Trophoblast cell (in vitro differentiated cells and primary cell): Measurements from ENCODE around the gene BRSK2.

Experiments used
- DNase-seq, 2 donors: peaks; one replicate each; pipeline ENCODE4 v3.0.0-alpha.2; 2016
- H2AFZ ChIP-seq: 2 replicates; pipeline ENCODE4 v1.6.1; 2013; ENCODE audit warnings: low read length, moderate library complexity, mild to moderate bottlenecking; ENCODE audit not compliant: insufficient read depth, poor library complexity
- H2AK5ac ChIP-seq: 2 replicates; pipeline ENCODE4 v1.6.1; 2013; ENCODE audit warnings: mild to moderate bottlenecking, low read length
- H2BK120ac ChIP-seq: 2 replicates; pipeline ENCODE4 v1.6.1; 2013; ENCODE audit warnings: low read length, mild to moderate bottlenecking, moderate library complexity; ENCODE audit not compliant: insufficient read depth, poor library complexity
- H2BK12ac ChIP-seq: 2 replicates; pipeline ENCODE4 v1.6.1; 2013; ENCODE audit warnings: mild to moderate bottlenecking, low read length, moderate library complexity
- H2BK5ac ChIP-seq: 2 replicates; pipeline ENCODE4 v1.6.1; 2013; ENCODE audit warnings: low read length, low read depth, moderate library complexity, mild to moderate bottlenecking; ENCODE audit not compliant: poor library complexity
- H3K14ac ChIP-seq: 2 replicates; pipeline ENCODE4 v1.6.1; 2013; ENCODE audit warnings: mild to moderate bottlenecking, low read length
- H3K18ac ChIP-seq: 2 replicates; pipeline ENCODE4 v1.6.1; 2013; ENCODE audit warnings: mild to moderate bottlenecking, low read length
- H3K23ac ChIP-seq: 2 replicates; pipeline ENCODE4 v1.6.1; 2013; ENCODE audit warnings: low read length
- H3K27ac ChIP-seq: 2 replicates; pipeline ENCODE4 v1.5.1; 2013; ENCODE audit warnings: low read depth, mild to moderate bottlenecking, inconsistent platforms, low read length, moderate library complexity
- H3K27me3 ChIP-seq: 2 replicates; pipeline ENCODE4 v1.6.1; 2013; ENCODE audit warnings: inconsistent platforms, mild to moderate bottlenecking, low read length, moderate library complexity; ENCODE audit not compliant: insufficient read depth
- H3K36me3 ChIP-seq, 2 experiments: 1 replicate in 1 of 2; 2 replicates in 1 of 2; pipeline ENCODE4 v1.6.1; 2013; ENCODE audit warnings: low read length in 2 of 2, mild to moderate bottlenecking in 2 of 2, moderate library complexity in 1 of 2; ENCODE audit not compliant: insufficient read depth in 2 of 2, control insufficient read depth in 1 of 2
- H3K4ac ChIP-seq: 2 replicates; pipeline ENCODE4 v1.6.1; 2013; ENCODE audit warnings: low read depth, mild to moderate bottlenecking, low read length, moderate library complexity
- H3K4me1 ChIP-seq, 2 experiments: 1 replicate in 1 of 2; 2 replicates in 1 of 2; pipeline ENCODE4 v1.6.1; 2013; ENCODE audit warnings: low read length in 2 of 2, mild to moderate bottlenecking in 2 of 2, moderate library complexity in 1 of 2; ENCODE audit not compliant: insufficient read depth in 2 of 2, control insufficient read depth in 1 of 2
- H3K4me2 ChIP-seq: 2 replicates; pipeline ENCODE4 v1.6.1; 2013; ENCODE audit warnings: inconsistent platforms, mild to moderate bottlenecking, low read length, moderate library complexity
- H3K4me3 ChIP-seq: 2 replicates; pipeline ENCODE4 v1.5.1; 2013; ENCODE audit warnings: mild to moderate bottlenecking, low read depth, low read length, inconsistent platforms
- H3K79me1 ChIP-seq: one replicate; pipeline ENCODE4 v1.6.1; 2013; ENCODE audit warnings: low read length
- H3K79me2 ChIP-seq: 2 replicates; pipeline ENCODE4 v1.6.1; 2013; ENCODE audit warnings: low read length, mild to moderate bottlenecking; ENCODE audit not compliant: control insufficient read depth, insufficient read depth, poor library complexity
- H3K9ac ChIP-seq: 2 replicates; pipeline ENCODE4 v1.6.1; 2013; ENCODE audit warnings: mild to moderate bottlenecking, low read length
- H3K9me3 ChIP-seq: 2 replicates; pipeline ENCODE4 v1.6.1; 2013; ENCODE audit warnings: low read depth, mild to moderate bottlenecking, control low read depth, inconsistent platforms, low read length; ENCODE audit not compliant: insufficient read depth
- H4K12ac ChIP-seq: 2 replicates; pipeline ENCODE4 v1.6.1; 2013; ENCODE audit warnings: low read depth, mild to moderate bottlenecking, low read length, moderate library complexity
- H4K8ac ChIP-seq: 2 replicates; pipeline ENCODE4 v1.6.1; 2013; ENCODE audit warnings: low read depth, mild to moderate bottlenecking, low read length, moderate library complexity
- H4K91ac ChIP-seq: one replicate; pipeline ENCODE4 v1.6.1; 2013; ENCODE audit warnings: low read depth, mild to moderate bottlenecking, low read length, moderate library complexity
- WGBS: extraction: QIAGEN DNeasy Blood & Tissue Kit; methylation state at CpG from one replicate; pipeline ENCODE4 v1.1.7; 2013; ENCODE audit warnings: missing lambda C conversion rate; ENCODE audit not compliant: insufficient read length, insufficient coverage; ENCODE audit errors: extremely low coverage; 5-methylcytosine and 5-hydroxymethylcytosine counted together

BRSK2 gene

DNA sequence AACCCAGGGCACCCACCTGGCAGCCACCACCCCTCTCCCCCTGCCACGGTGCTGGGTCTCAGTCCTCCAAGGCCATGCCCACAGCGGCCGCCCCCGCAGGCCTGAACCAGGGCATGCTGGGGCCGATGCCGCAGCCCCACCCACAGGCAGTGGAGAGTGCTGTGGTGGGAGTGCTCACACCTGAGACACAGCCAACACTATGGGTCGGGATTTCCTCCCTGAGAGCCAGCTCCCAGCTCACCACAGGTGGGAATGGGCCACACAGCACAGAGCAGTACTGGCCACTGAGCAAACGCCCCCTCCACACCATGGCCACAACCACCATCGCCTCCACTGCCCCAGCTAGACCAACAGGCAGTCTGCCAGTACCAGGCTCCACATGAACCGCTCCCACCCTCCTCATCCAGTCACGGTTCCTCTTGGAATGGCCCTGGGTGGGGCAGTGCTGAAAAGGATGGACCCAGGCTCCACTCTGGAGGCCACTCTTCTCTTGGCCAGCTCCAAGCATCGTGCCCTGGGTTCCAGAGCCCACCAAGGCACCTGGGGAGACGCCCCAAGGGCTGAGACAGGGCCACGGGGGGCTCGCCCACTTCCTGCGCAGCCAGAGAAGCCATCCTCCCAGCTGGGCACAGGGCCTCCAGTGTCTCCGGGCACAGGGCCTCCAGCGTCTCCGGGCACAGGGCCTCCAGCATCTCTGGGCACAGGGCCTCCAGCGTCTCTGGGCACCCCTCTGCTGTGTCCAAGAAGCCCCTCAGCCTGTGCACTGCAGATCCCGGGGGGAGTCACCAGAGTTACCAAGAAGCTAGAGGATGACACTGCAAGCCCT lies 82.7 kb downstream of the BRSK2 start:
- Histone ChIP-seq H3K4me1 (no peaks in the 10 kb centered on the region), H3K79me2 (no peaks in the 10 kb centered on the region), H3K23ac (no peak overlapping the region), H2BK5ac (no peak overlapping the region), H3K14ac (no peak overlapping the region), H4K91ac (no peak overlapping the region), H4K8ac (no peak overlapping the region), H3K4ac (no peak overlapping the region), H2BK120ac (no peak overlapping the region), H3K18ac (no peak overlapping the region), H3K36me3 (peaks cover 11 to 32% of the 10 kb centered on the region in 2 experiments), H4K12ac (no peak overlapping the region), H3K27ac (no peak overlapping the region), H3K9me3 (peaks cover 1% of the 10 kb centered on the region), H2BK12ac (no peak overlapping the region), H3K27me3 (no peaks in the 10 kb centered on the region), H2AFZ (no peak overlapping the region), H3K79me1 (no peaks in the 10 kb centered on the region), H2AK5ac (no peak overlapping the region), H3K4me3 (no peak overlapping the region), H3K4me2 (no peak overlapping the region), H3K9ac (no peak overlapping the region)
- no CpG with 5 or more reads among the region's 21 CpGs for WGBS
- DNase-seq, result no peak

DNA sequence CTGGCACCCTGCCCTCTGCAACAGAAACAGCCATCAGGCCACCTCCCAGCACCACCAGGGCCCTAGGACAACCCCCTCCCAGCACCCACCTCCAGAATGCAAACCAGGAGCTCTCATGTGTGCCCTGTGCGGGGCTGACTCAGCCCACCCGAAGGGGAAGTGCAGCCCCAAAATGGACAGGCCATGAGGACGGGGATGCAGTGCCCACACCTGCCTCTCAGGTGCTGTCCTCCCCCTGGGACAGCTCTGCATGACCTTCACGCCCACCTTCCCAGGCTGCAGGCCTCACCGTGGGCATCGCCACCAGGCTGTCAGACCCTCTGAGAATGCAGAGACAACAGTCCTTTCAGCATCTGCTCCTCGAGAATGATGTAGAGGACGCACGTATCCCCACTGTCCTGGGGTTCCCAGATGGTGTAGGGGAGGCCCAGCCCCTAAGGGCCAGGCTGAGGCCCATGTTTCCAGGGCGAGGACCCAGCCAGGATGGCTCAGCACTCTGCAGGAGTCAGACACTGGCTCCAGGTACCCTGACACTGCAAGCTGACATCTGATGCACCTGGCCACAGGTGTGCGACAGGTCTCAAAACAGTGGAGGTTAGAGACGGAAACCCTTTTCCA lies 83.4 kb downstream of the BRSK2 start:
- Histone ChIP-seq H2BK12ac (no peak overlapping the region), H4K91ac (no peak overlapping the region), H3K27me3 (no peaks in the 10 kb centered on the region), H2AFZ (no peak overlapping the region), H3K9me3 (peaks cover 1% of the 10 kb centered on the region), H2BK5ac (no peak overlapping the region), H3K18ac (no peak overlapping the region), H2AK5ac (no peak overlapping the region), H3K4me1 (no peaks in the 10 kb centered on the region), H3K14ac (no peak overlapping the region), H3K79me1 (no peaks in the 10 kb centered on the region), H3K23ac (no peak overlapping the region), H3K4me2 (no peak overlapping the region), H3K4me3 (no peak overlapping the region), H4K8ac (no peak overlapping the region), H3K27ac (no peak overlapping the region), H3K79me2 (no peaks in the 10 kb centered on the region), H2BK120ac (no peak overlapping the region), H3K36me3 (peaks cover 13 to 37% of the 10 kb centered on the region in 2 experiments), H4K12ac (no peak overlapping the region), H3K4ac (no peak overlapping the region), H3K9ac (no peak overlapping the region)
- WGBS, result no CpG with 5 or more reads among the region's 12 CpGs
- DNase-seq, result no peak

DNA sequence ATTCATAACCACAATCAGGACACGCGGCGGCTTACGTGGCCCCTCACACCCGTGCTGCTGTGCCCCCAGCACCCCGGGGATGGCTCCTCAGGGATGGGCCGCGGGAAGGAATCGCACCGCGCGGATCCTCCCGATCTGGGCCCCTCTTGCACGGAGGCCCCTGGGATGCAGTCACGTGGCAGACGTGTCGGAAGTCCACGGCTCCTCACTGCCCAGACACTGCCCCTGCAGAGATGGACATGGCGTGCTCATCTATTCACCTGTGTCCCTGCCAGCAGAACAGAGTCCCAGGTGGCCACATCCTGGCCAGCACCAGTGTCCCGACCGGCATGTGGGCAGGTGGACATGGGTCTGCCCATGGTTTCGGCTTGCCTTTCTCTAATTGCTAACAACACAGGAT lies 84.1 kb downstream of the BRSK2 start:
- Histone ChIP-seq H3K23ac (no peak overlapping the region), H3K4me3 (no peak overlapping the region), H3K27me3 (no peaks in the 10 kb centered on the region), H3K79me1 (no peaks in the 10 kb centered on the region), H3K4ac (no peak overlapping the region), H4K12ac (no peak overlapping the region), H3K36me3 (peaks cover 19 to 43% of the 10 kb centered on the region in 2 experiments), H3K4me1 (no peaks in the 10 kb centered on the region), H4K8ac (no peak overlapping the region), H3K9ac (no peak overlapping the region), H4K91ac (no peak overlapping the region), H2BK120ac (no peak overlapping the region), H3K79me2 (no peaks in the 10 kb centered on the region), H2AFZ (no peak overlapping the region), H3K27ac (no peak overlapping the region), H3K4me2 (no peak overlapping the region), H2AK5ac (no peak overlapping the region), H3K14ac (no peak overlapping the region), H3K9me3 (peaks cover 1% of the 10 kb centered on the region), H2BK5ac (no peak overlapping the region), H3K18ac (no peak overlapping the region), H2BK12ac (no peak overlapping the region)
- DNase-seq, result no peak
- no CpG with 5 or more reads among the region's 22 CpGs for WGBS

DNA sequence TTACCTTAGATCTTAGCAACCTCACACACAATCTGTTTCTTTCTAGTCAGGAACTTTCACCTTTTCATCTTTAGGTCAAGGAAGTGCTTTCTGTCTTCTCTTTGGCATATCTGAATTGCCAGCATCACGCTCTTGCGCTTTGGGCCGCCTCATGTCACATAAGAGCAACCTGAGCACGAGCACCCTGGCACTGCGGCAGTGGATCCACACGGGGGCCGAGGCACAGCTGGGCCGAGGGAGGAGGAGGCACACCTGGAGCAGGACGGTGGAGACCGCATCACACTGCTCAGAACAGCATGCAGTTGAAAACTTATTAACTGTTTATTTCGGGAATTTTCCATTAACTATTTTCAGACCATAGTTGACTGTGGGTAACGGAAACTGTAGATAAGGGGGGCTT lies 86.1 kb downstream of the BRSK2 start:
- no peaks in the 10 kb centered on the region for H3K4me1 ChIP-seq
- H2BK5ac ChIP-seq, result no peak overlapping the region
- DNase-seq, result no peak
- H2BK12ac ChIP-seq, result no peak overlapping the region
- H3K9ac ChIP-seq, result no peak overlapping the region
- H4K8ac ChIP-seq, result no peak overlapping the region
- no peak overlapping the region for H3K4me2 ChIP-seq
- H4K91ac ChIP-seq, result no peak overlapping the region
- H2BK120ac ChIP-seq, result no peak overlapping the region
- no peak overlapping the region for H3K23ac ChIP-seq
- WGBS, result no CpG with 5 or more reads among the region's 12 CpGs
- H3K9me3 ChIP-seq, result peaks cover 1% of the 10 kb centered on the region
- no peak overlapping the region for H3K18ac ChIP-seq
- H3K27me3 ChIP-seq, result no peaks in the 10 kb centered on the region
- H4K12ac ChIP-seq, result no peak overlapping the region
- H3K14ac ChIP-seq, result no peak overlapping the region
- H3K79me2 ChIP-seq, result no peaks in the 10 kb centered on the region
- H3K36me3 ChIP-seq, result peaks cover 28 to 42% of the 10 kb centered on the region in 2 experiments
- H2AFZ ChIP-seq, result no peak overlapping the region
- H3K79me1 ChIP-seq, result no peaks in the 10 kb centered on the region
- no peak overlapping the region for H2AK5ac ChIP-seq
- H3K4ac ChIP-seq, result no peak overlapping the region
- H3K4me3 ChIP-seq, result no peak overlapping the region
- no peak overlapping the region for H3K27ac ChIP-seq
